ENCODE results near the gene CKAP4. TPM values are rescaled to one million over a fixed set of nuclear protein-coding genes. Genes with fewer than 3 reads are reported as not detected.

CKAP4 gene
- total and polyA plus RNA-seq, 2 of the 13 experiments (the other 11 are each of a cell fraction or from before 2014, with no cell fraction given) = 39.2 to 70.2 TPM

GRCh38 chr12:106247674-106248311 lies at the start of gene CKAP4 (continued):
- TF ChIP-seq KIAA2018 (CRISPR knock-in tag; IDR thresholded peaks at IDR 0.05; ENCODE audit: borderline replicate concordance) (no peak), ZFP36L1 (CRISPR knock-in tag; IDR thresholded peaks at IDR 0.05) (no peak), IKZF5 (CRISPR knock-in tag; IDR thresholded peaks at IDR 0.05) (no peak), ZC3H4 (CRISPR knock-in tag; IDR thresholded peaks at IDR 0.05; ENCODE audit: borderline replicate concordance) (no peak), ZNF766 (CRISPR knock-in tag; IDR thresholded peaks at IDR 0.05; ENCODE audit: borderline replicate concordance) (no peak), ZNF414 (CRISPR knock-in tag; IDR thresholded peaks at IDR 0.05) (no peak), ZXDC (CRISPR knock-in tag; IDR thresholded peaks at IDR 0.05) (no peak), ZNF567 (CRISPR knock-in tag; IDR thresholded peaks at IDR 0.05; ENCODE audit: borderline replicate concordance) (no peak), YY1 (IDR thresholded peaks at IDR 0.05; ENCODE audit: insufficient read depth, insufficient replicate concordance, low read depth, low read length) (peak; percentile 27), ARID4A (CRISPR knock-in tag; IDR thresholded peaks at IDR 0.05; ENCODE audit: borderline replicate concordance) (peak; percentile 27; the same call in 1 of the 2 replicates)

Measured in HepG2 (cell line).